ENCODE results near the gene ARID5A. TPM values are rescaled to one million over a fixed set of nuclear protein-coding genes. Genes with fewer than 3 reads are reported as not detected.

ARID5A gene
- total RNA-seq, 1 donor from 2014 or later: 16.4 TPM

DNA sequence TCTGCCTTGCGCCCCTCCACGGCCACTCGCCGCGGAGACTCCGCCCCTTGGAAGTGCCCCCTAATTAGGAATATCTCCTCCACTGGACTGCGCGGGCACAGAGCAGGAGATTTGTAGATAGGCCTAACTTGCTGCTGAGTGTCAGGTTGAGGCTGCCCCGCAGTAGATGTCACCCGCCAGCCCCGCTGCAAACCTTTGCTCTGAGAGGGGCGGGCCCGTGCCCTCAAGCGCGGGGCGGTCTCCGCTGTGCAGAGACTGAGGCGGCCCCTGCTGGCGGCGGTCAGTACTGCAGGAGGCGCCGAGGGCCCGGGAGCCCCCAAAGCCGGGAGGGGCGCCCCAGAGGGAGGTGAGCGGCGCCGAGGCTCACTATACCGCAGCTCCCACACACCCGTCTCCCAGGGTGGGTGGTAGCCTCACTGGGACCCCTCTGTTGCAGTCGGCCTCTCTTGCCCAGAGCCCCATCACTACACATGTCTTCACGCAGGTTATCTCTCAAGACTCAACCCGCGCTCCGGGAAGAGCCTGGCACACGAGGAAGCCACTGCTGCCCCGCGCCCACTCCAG, 28.5 kb upstream of the ARID5A start:
- Mint-ChIP-seq H3K36me3 (ENCODE audit: low read depth, unreplicated experiment) (peaks cover 3% of the 10 kb centered on the region), H3K9me3 (ENCODE audit: unreplicated experiment) (no peaks in the 10 kb centered on the region), H3K4me1 (ENCODE audit: unreplicated experiment) (peaks cover 4% of the 10 kb centered on the region), H3K27ac (ENCODE audit: unreplicated experiment) (no peak overlapping the region), H3K4me3 (ENCODE audit: unreplicated experiment) (no peak overlapping the region), H3K27me3 (ENCODE audit: unreplicated experiment) (peaks cover 15% of the 10 kb centered on the region)
- peak; percentile 90 for DNase-seq (ENCODE audit: low spot score)
- TF ChIP-seq, protein P1, sequence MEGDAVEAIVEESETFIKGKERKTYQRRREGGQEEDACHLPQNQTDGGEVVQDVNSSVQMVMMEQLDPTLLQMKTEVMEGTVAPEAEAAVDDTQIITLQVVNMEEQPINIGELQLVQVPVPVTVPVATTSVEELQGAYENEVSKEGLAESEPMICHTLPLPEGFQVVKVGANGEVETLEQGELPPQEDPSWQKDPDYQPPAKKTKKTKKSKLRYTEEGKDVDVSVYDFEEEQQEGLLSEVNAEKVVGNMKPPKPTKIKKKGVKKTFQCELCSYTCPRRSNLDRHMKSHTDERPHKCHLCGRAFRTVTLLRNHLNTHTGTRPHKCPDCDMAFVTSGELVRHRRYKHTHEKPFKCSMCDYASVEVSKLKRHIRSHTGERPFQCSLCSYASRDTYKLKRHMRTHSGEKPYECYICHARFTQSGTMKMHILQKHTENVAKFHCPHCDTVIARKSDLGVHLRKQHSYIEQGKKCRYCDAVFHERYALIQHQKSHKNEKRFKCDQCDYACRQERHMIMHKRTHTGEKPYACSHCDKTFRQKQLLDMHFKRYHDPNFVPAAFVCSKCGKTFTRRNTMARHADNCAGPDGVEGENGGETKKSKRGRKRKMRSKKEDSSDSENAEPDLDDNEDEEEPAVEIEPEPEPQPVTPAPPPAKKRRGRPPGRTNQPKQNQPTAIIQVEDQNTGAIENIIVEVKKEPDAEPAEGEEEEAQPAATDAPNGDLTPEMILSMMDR (IDR thresholded peaks at IDR 0.05; ENCODE audit: unreplicated experiment): peak; percentile 100

DNA sequence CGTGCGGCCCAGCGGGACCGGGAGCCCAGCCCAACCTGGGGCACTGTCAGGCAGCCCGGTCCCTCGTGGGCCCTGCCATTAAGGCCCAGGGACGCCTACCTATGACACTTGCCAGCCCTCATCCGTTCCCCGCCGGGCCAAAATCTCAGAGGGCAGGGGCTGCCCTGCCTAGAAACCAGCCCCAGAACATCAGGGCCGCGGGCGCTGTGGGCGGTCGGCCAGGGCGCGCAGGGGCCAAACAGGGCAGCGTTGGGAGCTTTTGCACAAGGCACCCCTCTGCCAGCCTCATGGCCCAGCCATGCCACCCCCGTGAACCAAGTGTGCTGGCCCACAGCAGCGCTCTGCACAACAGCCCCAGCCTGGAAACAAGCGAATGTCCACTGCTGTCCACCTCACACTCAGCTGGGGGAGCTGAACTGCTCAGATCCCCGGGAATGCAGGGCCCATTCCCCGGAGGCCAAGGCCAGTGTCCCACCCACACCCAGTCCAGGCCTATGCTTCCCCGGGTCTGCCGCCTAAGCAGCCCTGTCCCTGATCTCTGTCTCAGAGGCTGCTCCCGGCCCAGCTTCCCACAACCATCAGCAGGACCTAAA, 27.9 kb upstream of the ARID5A start:
- no peak for DNase-seq (ENCODE audit: low spot score)
- H3K4me1 Mint-ChIP-seq (ENCODE audit: unreplicated experiment): peaks cover 4% of the 10 kb centered on the region
- H3K4me3 Mint-ChIP-seq (ENCODE audit: unreplicated experiment): no peak overlapping the region
- no peaks in the 10 kb centered on the region for H3K9me3 Mint-ChIP-seq (ENCODE audit: unreplicated experiment)
- peaks cover 3% of the 10 kb centered on the region for H3K36me3 Mint-ChIP-seq (ENCODE audit: low read depth, unreplicated experiment)
- H3K27ac Mint-ChIP-seq (ENCODE audit: unreplicated experiment): no peak overlapping the region
- TF ChIP-seq, protein P1 (IDR thresholded peaks at IDR 0.05; ENCODE audit: unreplicated experiment): no peak
- H3K27me3 Mint-ChIP-seq (ENCODE audit: unreplicated experiment): peaks cover 17% of the 10 kb centered on the region

DNA sequence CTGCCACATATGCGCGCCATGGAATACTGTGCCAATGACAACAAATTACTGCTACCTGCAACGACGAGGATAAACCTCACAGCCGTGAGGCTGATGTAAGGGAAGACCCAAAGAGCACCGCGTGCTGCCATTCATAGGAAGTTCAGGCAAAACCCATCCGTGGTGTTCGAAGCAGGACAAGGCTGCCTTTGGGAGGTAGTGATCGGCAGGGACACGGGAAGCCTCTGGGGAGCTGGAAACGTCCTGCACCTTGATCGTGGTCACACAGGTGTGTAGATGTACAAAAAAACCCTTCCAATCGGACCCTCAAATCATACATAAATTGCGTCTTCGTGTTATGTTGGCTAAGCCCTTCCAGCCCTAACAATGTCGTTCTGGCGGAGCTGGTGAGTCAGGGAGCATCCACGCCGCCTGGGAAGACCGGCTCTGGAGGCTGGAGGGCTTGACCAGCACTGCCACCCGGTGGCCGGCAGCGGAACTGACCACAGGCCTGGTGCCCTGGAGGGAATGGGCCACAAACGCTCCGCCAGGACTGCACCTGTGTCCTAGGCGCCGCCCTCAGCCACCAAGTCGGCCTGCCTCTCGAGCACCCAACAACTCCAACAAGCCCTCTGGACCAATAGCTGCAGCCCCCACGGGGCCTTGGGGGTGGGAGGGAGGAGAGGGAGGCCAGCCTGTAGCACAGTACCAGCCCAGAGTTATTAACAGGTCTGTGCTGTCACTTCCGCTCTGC, 27.3 kb upstream of the ARID5A start:
- no peak overlapping the region for H3K4me3 Mint-ChIP-seq (ENCODE audit: unreplicated experiment)
- H3K36me3 Mint-ChIP-seq (ENCODE audit: low read depth, unreplicated experiment): peaks cover 3% of the 10 kb centered on the region
- DNase-seq (ENCODE audit: low spot score): peak; percentile 95

DNA sequence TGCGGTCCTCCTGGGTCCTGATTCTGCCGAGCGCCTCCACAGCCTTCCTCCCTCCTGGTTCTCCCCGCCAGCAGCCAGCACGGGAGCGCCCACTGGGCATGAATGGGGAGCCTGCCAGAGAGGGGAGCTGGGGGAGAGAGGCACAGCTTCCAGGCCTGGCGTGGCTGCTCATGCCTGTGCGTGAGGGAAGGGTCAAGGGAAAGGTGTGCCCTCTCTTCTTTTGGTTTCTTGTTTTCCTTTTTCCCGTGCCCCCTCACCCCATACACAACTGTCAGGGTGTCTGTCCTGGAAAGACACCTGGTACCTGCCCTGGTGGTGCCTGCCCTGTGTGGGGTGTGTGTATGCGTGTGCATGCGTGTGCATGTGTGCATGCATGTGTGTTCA, 26.7 kb upstream of the ARID5A start:
- no peak for DNase-seq (ENCODE audit: low spot score)
- Mint-ChIP-seq H3K27me3 (ENCODE audit: unreplicated experiment) (peaks cover 17% of the 10 kb centered on the region), H3K9me3 (ENCODE audit: unreplicated experiment) (no peaks in the 10 kb centered on the region), H3K27ac (ENCODE audit: unreplicated experiment) (no peak overlapping the region), H3K36me3 (ENCODE audit: low read depth, unreplicated experiment) (peaks cover 3% of the 10 kb centered on the region), H3K4me3 (ENCODE audit: unreplicated experiment) (no peak overlapping the region), H3K4me1 (ENCODE audit: unreplicated experiment) (peaks cover 4% of the 10 kb centered on the region)
- TF ChIP-seq, protein P1 (IDR thresholded peaks at IDR 0.05; ENCODE audit: unreplicated experiment): no peak

More for the DNA sequence above, 27.3 kb upstream of the ARID5A start:
- Mint-ChIP-seq H3K27me3 (ENCODE audit: unreplicated experiment) (peaks cover 17% of the 10 kb centered on the region), H3K9me3 (ENCODE audit: unreplicated experiment) (no peaks in the 10 kb centered on the region), H3K27ac (ENCODE audit: unreplicated experiment) (no peak overlapping the region), H3K4me1 (ENCODE audit: unreplicated experiment) (peaks cover 4% of the 10 kb centered on the region)
- TF ChIP-seq, protein P1 (IDR thresholded peaks at IDR 0.05; ENCODE audit: unreplicated experiment): peak; percentile 93
